HG03025 (cell line): ENCODE data around the gene TMEM134.
"Not testable (repeated sequence)": the region's sequence is repeated elsewhere in the genome, so short reads cannot be mapped to it uniquely, and the experiment has no call there.

ENCODE experiments used
- ATAC-seq: cut with Tn5 transposase; IDR thresholded peaks from one replicate; pipeline ENCODE4 v1.9.1; 2021; ENCODE audit warnings: mild to moderate bottlenecking, moderate library complexity; ENCODE audit not compliant: unreplicated experiment, low FRiP score

Gene TMEM134

DNA sequence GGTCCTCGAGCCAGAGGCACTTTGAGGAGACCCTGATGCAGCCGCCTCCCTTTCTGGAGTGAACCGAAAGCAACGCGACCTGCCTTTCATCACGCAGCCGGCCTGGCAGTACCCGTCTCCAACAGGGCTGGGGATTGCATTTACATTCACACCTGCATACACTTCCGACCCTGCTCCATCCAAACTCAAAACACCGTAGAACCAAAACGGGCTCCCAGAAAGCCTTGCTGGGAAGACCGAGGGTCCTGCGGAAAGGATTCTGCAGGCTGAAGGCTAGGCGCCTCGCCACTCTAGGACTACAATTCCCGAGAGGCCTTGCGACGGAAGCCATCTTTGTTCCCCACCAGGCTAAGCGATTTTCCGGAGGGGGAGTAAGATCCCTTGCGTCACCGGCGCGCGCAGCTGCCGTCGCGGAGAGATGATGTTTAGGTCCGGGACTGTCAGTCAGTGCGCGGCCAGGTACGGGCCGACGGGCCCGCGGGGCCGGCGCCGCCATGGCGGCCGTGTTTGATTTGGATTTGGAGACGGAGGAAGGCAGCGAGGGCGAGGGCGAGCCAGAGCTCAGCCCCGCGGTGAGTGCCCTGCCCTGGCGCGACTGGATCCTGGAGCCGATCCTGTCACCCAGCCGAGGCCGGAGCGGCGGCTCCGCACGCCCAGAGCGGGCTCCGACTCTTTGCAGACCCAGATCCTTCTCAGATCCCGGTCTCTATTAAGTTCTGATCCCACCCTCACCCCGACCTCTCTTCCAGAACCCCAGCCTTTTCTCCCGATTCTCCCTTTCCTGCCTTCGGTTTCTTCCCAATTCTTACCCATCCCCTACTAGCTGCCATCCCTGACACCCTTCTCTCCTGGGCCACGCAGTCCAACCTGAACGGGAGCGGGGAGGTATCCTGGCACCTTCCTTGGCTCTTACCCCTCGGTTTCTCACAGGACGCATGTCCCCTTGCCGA lies 40.7 kb downstream of the TMEM134 start, which contains the start of gene RPS6KB2:
RPS6KB2 (plus strand) TSS at position 443 of the 950 bp plus-strand sequence; CDS start at position 495, 52 bp downstream.
- peak; percentile 78 for ATAC-seq

GRCh38 chr11:67427364-67427859 lies 41.6 kb downstream of the TMEM134 start:
- ATAC-seq, result not testable (repeated sequence)

GRCh38 chr11:67423891-67424613 lies 45.0 kb downstream of the TMEM134 start:
- no peak for ATAC-seq

GRCh38 chr11:67423466-67423865 lies 45.6 kb downstream of the TMEM134 start:
- ATAC-seq, result no peak

GRCh38 chr11:67422891-67423290 lies 46.2 kb downstream of the TMEM134 start:
- no peak for ATAC-seq

GRCh38 chr11:67421430-67422031 lies 47.5 kb downstream of the TMEM134 start:
- ATAC-seq, result no peak

DNA sequence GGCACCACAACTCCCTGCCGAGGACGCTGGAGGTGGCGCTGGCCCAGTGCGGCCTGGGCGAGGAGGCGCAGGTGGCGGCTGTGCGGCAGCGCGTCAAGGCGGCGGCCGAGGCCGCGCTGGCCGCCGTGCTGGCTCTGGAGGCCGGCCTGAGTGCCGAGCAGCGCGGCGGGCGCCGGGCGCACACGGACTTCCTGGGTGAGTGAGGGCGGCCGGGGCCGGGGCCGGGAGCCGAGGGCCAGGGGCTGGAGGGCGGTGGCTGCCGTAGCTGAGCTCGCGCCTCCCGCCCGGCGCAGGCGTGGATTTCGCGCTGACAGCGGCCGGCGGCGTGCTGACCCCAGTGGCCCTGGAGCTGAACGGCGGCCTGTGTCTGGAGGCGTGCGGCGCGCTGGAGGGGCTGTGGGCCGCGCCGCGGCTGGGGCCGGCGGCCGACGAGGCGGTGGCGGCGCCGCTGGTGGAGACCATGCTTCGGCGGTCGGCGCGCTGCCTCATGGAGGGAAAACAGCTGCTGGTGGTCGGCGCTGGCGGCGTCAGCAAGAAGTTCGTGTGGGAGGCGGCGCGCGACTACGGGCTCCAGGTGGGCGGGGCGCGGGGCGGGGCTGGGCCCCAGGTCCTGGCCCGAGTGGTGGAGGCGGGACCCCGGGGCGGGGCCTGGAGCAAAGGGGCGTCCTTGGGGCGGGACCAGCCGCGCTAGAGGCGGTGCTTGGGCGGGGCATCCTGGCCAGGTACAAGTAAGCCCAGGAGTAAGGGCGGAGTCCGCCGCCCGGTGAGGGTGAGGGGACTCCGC lies 48.2 kb downstream of the TMEM134 start:
- ATAC-seq, result peak; percentile 55

GRCh38 chr11:67420147-67420645 lies 48.9 kb downstream of the TMEM134 start:
- ATAC-seq, result no peak

DNA sequence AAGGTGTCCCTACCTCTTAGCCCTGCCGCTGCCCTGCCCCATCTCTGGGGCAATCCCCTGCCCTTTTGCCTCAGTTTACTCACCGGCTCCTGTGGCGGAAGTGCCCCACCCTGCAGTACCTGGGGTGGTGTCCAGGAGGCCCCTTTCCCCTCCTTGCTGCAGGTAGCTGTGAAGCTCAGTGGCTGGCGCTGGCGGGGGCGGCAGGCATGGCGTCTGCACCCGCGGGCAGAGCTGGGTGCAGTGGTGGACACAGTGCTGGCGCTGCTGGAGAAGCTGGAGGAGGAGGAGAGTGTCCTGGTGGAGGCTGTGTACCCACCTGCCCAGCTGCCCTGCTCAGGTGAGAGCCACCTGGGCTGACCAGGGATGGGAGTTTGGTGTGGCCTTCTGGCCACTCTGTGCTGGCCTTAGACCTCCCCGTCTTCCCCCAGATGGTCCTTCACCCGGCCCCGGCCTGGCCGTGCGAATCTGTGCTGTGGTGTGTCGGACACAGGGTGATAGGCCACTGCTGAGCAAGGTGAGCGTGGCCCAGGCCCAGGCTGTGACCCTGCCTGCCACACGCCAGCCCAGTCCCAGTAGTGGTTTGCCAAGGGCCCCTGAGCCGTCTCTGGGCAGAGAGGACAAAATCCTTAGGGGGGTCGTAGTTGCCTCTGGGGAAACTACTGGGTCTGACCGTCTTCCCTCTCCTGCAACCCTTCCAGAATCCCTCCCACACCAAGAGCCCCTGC lies 49.6 kb downstream of the TMEM134 start:
- no peak for ATAC-seq

DNA sequence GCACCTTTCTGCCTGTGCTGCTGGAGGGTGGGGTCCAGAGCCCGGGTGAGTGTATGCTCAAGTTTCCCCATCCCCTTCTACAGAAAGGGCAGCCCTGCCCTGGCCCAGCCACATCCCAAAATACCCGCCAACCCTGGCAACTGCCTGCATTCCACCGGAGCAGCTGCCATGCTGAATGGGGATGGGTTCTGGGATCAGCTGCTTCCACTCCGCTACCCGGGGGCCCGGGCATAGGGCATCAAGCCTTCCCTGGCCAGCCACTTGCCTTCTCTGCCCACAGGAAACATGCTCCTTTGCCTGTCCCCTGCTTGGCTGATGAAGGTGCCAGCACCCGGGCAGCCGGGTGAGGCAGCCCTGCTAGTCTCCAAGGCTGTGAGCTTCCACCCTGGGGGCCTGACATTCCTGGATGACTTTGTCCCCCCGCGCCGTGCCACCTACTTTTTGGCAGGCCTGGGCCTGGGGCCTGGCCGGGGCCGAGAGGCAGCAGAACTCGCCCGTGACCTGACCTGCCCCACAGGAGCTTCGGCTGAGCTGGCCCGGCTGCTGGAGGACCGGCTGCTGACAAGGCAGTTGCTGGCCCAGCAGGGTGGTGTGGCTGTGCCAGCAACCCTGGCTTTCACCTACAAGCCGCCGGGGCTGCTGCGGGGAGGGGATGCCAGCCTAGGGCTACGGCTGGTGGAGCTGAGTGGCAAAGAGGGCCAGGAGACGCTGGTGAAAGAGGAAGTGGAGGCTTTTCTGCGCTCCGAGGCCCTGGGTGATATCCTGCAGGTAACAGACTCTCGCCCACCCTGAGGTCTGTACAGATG lies 50.4 kb downstream of the TMEM134 start:
- no peak for ATAC-seq

GRCh38 chr11:67417425-67417824 lies 51.6 kb downstream of the TMEM134 start:
- ATAC-seq, result no peak

- ATAC-seq, result no peak
Measured at GRCh38 chr11:67416416-67417335, 52.4 kb downstream of the TMEM134 start.

- ATAC-seq, result no peak
Measured at GRCh38 chr11:67415501-67416304, 53.3 kb downstream of the TMEM134 start, which contains the start of gene CARNS1. TSS of gene CARNS1 (plus strand) at chr11:67415678. CDS start at chr11:67416200, 522 bp downstream.

DNA sequence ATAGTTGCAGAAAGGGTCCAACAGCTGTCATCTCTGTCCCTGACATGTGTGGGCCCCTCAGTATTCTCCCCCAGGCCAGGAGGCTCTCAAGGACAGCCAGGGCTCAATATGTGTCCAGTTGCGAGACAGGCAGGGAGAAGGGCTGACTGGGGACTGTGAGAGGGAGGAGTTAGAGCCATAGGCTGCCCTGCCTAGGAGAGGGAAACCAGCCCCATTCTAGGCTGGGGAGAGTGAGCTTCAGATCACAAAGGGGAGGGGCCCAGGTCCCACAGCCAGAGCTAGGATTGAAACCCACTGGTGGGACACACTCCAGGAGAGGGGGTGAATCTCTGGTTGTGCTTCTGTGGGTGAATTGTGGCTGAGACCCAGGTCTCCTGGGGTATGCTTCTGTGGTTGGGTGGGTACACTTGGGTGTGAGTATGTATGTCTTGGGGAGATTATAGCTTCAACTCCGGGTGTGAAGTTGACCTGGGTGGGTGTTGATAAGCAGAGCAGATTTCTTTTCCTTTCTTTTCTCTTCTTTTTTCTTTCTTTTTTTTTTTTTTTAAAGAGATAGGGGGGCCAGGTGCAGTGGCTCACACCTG lies 55.7 kb downstream of the TMEM134 start:
- no peak for ATAC-seq

GRCh38 chr11:67412495-67413179 lies 56.4 kb downstream of the TMEM134 start:
- no peak for ATAC-seq

- no peak for ATAC-seq
Measured at GRCh38 chr11:67411785-67412152, 57.3 kb downstream of the TMEM134 start.
